Parathyroid adenoma (tissue), 2 donors: ENCODE measurements around the gene F2RL3.

Experiments
- H2AFZ ChIP-seq: fragments of 300-600 bp; sonication (generic); one replicate; pipeline ENCODE4 v1.7.0; 2017; ENCODE audit warnings: antibody characterized with exemption, mild to moderate bottlenecking
- H3K27ac ChIP-seq: fragments of 300-600 bp; sonication (generic); one replicate; pipeline ENCODE4 v1.7.0; 2017
- H3K27me3 ChIP-seq: fragments of 300-600 bp; sonication (generic); one replicate; pipeline ENCODE4 v1.7.0; 2017; ENCODE audit warnings: low read length; ENCODE audit not compliant: control insufficient read depth, insufficient read depth
- H3K36me3 ChIP-seq: fragments of 300-600 bp; sonication (generic); one replicate; pipeline ENCODE4 v1.7.0; 2017; ENCODE audit warnings: low read length; ENCODE audit not compliant: control insufficient read depth, insufficient read depth
- H3K4me1 ChIP-seq: fragments of 300-600 bp; sonication (generic); one replicate; pipeline ENCODE4 v1.7.0; 2017; ENCODE audit warnings: control low read depth
- H3K4me2 ChIP-seq: fragments of 300-600 bp; sonication (generic); one replicate; pipeline ENCODE4 v1.7.0; 2017; ENCODE audit warnings: low read length
- H3K4me3 ChIP-seq: fragments of 300-600 bp; sonication (generic); one replicate; pipeline ENCODE4 v1.7.0; 2017; ENCODE audit warnings: low read depth, low read length
- H3K79me2 ChIP-seq: fragments of 300-600 bp; sonication (generic); one replicate; pipeline ENCODE4 v1.7.0; 2017; ENCODE audit warnings: control low read depth
- H3K9ac ChIP-seq: fragments of 300-600 bp; sonication (generic); one replicate; pipeline ENCODE4 v1.7.0; 2017; ENCODE audit warnings: mild to moderate bottlenecking
- H3K9me3 ChIP-seq: fragments of 300-600 bp; sonication (generic); one replicate; pipeline ENCODE4 v1.7.0; 2017; ENCODE audit warnings: low read length; ENCODE audit not compliant: control insufficient read depth
- TF ChIP-seq, protein P1 (sequence below): fragments of 300-600 bp; sonication (generic); IDR thresholded peaks from one replicate; pipeline ENCODE4 v1.7.0; 2017; ENCODE audit warnings: antibody characterized with exemption, mild to moderate bottlenecking
- donor health status: primary hyperparathyroidism.

The F2RL3 gene

DNA sequence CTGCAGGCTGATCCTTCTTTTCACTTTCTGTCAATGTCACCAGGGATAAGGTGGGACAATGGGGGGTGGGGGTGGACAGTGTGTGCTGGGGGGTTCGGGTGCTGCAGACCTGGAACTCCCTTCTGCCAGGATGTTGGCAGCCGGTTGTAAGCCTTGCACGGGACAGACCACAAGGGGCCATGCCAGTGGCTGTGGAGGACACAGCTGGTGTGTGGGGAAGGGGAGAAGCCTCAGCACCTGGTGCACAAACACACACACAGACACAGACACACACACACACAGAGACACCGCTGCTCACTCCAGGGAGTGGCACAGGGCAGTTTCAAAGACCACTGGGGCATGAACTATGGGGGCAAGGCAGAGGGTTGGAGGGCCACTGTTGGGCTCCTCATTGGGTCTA is 3.6 kb downstream of the F2RL3 start:
- no peak overlapping the region for H3K27ac ChIP-seq
- no peak overlapping the region for H3K9ac ChIP-seq
- H3K27me3 ChIP-seq: no peaks in the 10 kb centered on the region
- H3K4me1 ChIP-seq: peaks cover 2% of the 10 kb centered on the region
- TF ChIP-seq, protein P1, sequence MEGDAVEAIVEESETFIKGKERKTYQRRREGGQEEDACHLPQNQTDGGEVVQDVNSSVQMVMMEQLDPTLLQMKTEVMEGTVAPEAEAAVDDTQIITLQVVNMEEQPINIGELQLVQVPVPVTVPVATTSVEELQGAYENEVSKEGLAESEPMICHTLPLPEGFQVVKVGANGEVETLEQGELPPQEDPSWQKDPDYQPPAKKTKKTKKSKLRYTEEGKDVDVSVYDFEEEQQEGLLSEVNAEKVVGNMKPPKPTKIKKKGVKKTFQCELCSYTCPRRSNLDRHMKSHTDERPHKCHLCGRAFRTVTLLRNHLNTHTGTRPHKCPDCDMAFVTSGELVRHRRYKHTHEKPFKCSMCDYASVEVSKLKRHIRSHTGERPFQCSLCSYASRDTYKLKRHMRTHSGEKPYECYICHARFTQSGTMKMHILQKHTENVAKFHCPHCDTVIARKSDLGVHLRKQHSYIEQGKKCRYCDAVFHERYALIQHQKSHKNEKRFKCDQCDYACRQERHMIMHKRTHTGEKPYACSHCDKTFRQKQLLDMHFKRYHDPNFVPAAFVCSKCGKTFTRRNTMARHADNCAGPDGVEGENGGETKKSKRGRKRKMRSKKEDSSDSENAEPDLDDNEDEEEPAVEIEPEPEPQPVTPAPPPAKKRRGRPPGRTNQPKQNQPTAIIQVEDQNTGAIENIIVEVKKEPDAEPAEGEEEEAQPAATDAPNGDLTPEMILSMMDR: no peak
- no peak overlapping the region for H3K4me3 ChIP-seq
- H2AFZ ChIP-seq: no peak overlapping the region
- no peaks in the 10 kb centered on the region for H3K9me3 ChIP-seq
- no peaks in the 10 kb centered on the region for H3K36me3 ChIP-seq
- H3K4me2 ChIP-seq: no peak overlapping the region
- H3K79me2 ChIP-seq: no peaks in the 10 kb centered on the region

DNA sequence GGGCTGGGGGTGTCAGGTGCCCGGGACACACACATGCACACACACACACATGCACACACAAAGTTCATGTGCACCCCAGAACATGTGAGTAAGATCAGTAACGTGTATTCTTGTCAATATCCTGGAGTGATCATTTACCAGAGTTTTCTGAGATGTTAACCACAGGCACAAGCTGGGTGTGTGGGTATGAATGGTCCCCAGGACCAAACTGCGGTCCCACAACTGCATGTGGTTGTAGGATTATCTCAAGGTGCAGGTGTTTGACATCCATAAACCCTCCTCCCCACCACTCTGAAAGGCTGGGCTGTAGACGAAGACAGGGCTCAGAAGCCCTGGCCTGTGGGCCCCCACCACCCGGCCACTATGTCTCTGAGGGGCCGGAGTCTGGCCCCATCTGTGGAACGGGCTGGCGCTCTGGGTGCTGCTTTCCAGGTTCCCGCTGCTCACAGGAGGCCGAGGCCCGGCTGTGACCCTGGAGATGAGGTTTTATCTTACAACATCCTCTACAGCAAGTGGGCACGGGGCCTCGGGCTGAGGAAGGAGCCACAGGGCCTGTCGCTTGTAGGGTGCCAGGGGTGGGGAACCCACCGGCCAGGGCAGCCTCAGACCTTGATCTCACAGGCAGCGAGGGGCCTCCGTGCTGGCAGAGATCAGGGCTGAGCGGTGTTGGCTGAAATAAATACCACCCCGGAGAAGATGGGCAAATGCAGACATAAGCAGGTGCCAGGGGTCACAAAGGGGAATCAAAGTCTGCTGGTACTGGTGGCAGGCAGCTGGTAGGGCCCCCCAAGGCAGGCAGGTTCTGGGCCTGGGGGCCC is 4.3 kb downstream of the F2RL3 start:
- Histone ChIP-seq H3K4me3 (no peak overlapping the region), H3K9me3 (no peaks in the 10 kb centered on the region), H3K9ac (no peak overlapping the region), H3K4me2 (no peak overlapping the region), H3K27ac (no peak overlapping the region), H3K4me1 (peaks cover 2% of the 10 kb centered on the region), H3K79me2 (no peaks in the 10 kb centered on the region), H2AFZ (no peak overlapping the region), H3K27me3 (no peaks in the 10 kb centered on the region), H3K36me3 (no peaks in the 10 kb centered on the region)
- TF ChIP-seq, protein P1: no peak

DNA sequence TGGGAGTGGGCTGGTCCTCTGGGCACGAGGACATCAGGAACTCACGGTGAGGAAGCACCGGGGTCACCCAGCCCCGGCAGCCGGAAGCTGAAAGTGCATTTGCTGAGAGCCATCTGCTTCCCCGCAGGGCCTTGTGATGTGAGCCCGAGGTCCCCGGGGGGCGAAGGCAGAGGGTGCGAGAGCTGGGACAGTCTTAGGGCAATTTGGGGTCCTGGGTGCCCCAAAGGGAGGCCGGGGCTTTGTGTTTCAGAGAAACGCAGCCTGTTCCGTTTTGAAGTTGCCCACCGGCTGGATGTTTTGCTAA is 4.8 kb downstream of the F2RL3 start:
- H3K4me1 ChIP-seq: peaks cover 2% of the 10 kb centered on the region
- no peak overlapping the region for H3K4me2 ChIP-seq
- TF ChIP-seq, protein P1: no peak
- H3K27ac ChIP-seq: no peak overlapping the region
- H3K4me3 ChIP-seq: no peak overlapping the region
- H3K36me3 ChIP-seq: no peaks in the 10 kb centered on the region
- H3K9me3 ChIP-seq: no peaks in the 10 kb centered on the region
- no peak overlapping the region for H2AFZ ChIP-seq
- no peaks in the 10 kb centered on the region for H3K27me3 ChIP-seq
- no peaks in the 10 kb centered on the region for H3K79me2 ChIP-seq
- H3K9ac ChIP-seq: no peak overlapping the region

DNA sequence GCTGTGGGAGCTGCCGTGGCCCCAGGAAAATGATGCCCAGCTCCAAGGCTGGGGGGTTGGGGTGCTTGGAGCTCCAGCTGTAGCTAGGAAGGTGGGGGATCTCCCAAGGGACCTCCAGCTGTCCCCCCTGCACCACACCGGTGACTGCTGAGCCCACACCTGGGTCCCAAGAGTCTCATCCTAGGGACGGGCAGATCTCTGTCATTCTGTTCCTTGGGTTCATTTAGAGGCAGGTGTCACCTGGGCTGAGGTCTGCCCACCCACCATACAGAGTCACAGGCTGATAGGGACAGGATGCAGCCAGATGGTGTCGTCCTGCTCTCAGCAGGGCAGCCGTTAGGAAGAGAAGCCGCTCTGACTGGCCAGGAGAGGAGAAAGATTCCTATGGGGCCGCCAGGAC is 5.3 kb downstream of the F2RL3 start:
- H2AFZ ChIP-seq: no peak overlapping the region
- no peaks in the 10 kb centered on the region for H3K79me2 ChIP-seq
- H3K9ac ChIP-seq: no peak overlapping the region
- no peaks in the 10 kb centered on the region for H3K9me3 ChIP-seq
- H3K27me3 ChIP-seq: no peaks in the 10 kb centered on the region
- TF ChIP-seq, protein P1: no peak
- H3K4me3 ChIP-seq: no peak overlapping the region
- H3K36me3 ChIP-seq: no peaks in the 10 kb centered on the region
- peaks cover 2% of the 10 kb centered on the region for H3K4me1 ChIP-seq
- no peak overlapping the region for H3K4me2 ChIP-seq
- H3K27ac ChIP-seq: peak overlapping the region; percentile 1
